Peyer's patch (tissue), 4 donors: ENCODE data around the gene RPS25. TPM values are rescaled to one million over a fixed set of nuclear protein-coding genes. Genes with fewer than 3 reads are reported as not detected.
"Not testable (repeated sequence)": the region's sequence is repeated elsewhere in the genome, so short reads cannot be mapped to it uniquely, and the experiment has no call there.

Experiments
- DNase-seq, 3 donors: peaks; one replicate each; pipeline ENCODE4 v3.0.0-alpha.2; 2017 to 2019
- H3K27ac ChIP-seq, 4 donors: fragments of 200-600 bp; sonication (generic); one replicate each; pipeline ENCODE4 v1.5.1; 2016 to 2019
- H3K27me3 ChIP-seq, 2 donors: fragments of 200-600 bp; sonication (generic); one replicate each; pipeline ENCODE4 v1.5.1; 2019
- H3K36me3 ChIP-seq, 3 donors: fragments of 200-600 bp; sonication (generic); one replicate each; pipeline ENCODE4 v1.5.1; 2016 to 2019
- H3K4me1 ChIP-seq, 4 donors: fragments of 200-600 bp; sonication (generic); one replicate each; pipeline ENCODE4 v1.5.1; 2016 to 2019
- H3K4me3 ChIP-seq, 4 donors: fragments of 200-600 bp; sonication (generic); 1 replicate in 3 of 4; 2 replicates in 1 of 4; pipeline ENCODE4 v1.5.1; 2016 to 2019; ENCODE audit warnings: mild to moderate bottlenecking in 1 of 4
- H3K9me3 ChIP-seq, 4 donors: fragments of 200-600 bp; sonication (generic); one replicate each; pipeline ENCODE4 v1.5.1; 2016 to 2019; ENCODE audit warnings: mild to moderate bottlenecking in 1 of 4
- POLR2A ChIP-seq, 2 donors: fragments of 450-650 bp; IDR thresholded peaks; one replicate each; pipeline ENCODE4 v1.5.1; 2017; ENCODE audit warnings: antibody characterized with exemption in 2 of 2, mild to moderate bottlenecking in 2 of 2, moderate library complexity in 2 of 2
- total RNA-seq, 4 donors: library from RNA; depleted of rRNA; stranded (reverse); fragments of >200 nt; gene quantifications; one replicate each; pipeline ENCODE4 v1.1.0, GENCODE V29; 2016
- TF ChIP-seq, protein P1 (sequence below), 6 experiments: fragments of 450-650 bp in 4 of 6; fragments of 200-600 bp in 2 of 6; sonication (generic) in 1 of 6; IDR thresholded peaks; one replicate each; pipeline ENCODE4 v1.5.1; 2017 to 2019; ENCODE audit warnings: antibody characterized with exemption in 6 of 6, mild to moderate bottlenecking in 3 of 6, moderate library complexity in 1 of 6

RPS25 gene
- total RNA-seq, 4 donors from 2014 or later, result 369 to 1,310 (median 750) TPM

DNA sequence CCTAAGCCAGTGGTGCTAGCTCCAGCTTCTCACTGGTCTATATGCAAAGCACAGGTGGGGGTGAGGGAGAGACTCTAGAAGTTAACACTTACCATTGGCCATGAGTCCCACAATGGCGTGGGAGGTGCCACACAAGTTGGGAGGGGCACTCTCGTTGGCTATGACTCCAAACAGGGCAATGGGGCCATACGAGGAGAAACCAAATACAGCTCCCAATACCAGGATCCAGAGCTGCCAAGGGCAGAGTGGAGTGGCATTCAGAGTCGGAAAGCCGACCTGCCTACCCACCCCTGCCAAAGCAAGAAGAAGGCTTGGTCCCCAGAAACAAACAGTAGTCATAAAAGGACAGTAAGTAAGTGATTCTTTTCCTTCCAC is 6.9 kb upstream of the RPS25 start:
- no peak for TF ChIP-seq POLR2A (IDR thresholded peaks at IDR 0.05)
- TF ChIP-seq, protein P1, sequence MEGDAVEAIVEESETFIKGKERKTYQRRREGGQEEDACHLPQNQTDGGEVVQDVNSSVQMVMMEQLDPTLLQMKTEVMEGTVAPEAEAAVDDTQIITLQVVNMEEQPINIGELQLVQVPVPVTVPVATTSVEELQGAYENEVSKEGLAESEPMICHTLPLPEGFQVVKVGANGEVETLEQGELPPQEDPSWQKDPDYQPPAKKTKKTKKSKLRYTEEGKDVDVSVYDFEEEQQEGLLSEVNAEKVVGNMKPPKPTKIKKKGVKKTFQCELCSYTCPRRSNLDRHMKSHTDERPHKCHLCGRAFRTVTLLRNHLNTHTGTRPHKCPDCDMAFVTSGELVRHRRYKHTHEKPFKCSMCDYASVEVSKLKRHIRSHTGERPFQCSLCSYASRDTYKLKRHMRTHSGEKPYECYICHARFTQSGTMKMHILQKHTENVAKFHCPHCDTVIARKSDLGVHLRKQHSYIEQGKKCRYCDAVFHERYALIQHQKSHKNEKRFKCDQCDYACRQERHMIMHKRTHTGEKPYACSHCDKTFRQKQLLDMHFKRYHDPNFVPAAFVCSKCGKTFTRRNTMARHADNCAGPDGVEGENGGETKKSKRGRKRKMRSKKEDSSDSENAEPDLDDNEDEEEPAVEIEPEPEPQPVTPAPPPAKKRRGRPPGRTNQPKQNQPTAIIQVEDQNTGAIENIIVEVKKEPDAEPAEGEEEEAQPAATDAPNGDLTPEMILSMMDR (IDR thresholded peaks at IDR 0.05), result no peak
- peaks cover 0 to 75% (median 9%) of the 10 kb centered on the region in 4 donors for H3K4me1 ChIP-seq
- no peaks in the 10 kb centered on the region for H3K9me3 ChIP-seq
- no peak for DNase-seq
- peak overlapping the region in 2 of 4 donors; percentile 75 to 81 for H3K4me3 ChIP-seq
- H3K36me3 ChIP-seq, result peaks cover 0 to 50% (median 0%) of the 10 kb centered on the region in 3 donors
- H3K27me3 ChIP-seq, result no peaks in the 10 kb centered on the region
- H3K27ac ChIP-seq, result peak overlapping the region in 2 of 4 donors; percentile 76 to 88

DNA sequence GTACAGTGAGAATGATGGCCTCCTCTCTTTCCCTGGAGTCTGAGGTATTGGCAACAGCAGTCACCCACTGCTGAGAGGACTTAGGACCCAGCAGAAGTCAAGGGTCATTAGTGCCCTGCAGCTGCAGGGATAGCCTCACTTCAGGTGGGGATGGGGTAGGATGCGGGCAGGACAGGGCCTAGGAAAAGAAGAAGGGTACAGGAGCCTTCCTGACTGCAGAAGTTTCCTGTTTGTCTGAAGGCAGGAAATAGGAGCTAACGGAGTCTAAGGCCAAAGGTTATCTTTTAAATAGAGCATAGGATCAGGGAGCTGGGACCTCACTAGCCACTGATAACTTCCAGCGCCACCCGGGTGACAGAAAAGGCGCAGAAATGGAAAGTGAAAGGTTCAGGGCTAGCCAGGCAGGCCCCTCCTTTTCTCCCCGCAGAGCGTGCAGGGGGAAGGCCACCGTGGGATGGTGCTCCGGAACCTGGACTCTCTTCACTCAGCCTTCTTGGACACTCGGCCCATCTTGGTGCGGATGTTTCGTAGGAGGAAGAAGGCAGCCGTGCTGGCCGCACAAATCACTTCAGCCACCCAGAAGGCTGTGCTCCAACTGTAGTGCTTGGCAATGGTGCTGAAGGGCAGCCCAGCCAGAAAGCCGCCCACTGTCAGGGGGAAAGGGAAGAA is 6.4 kb upstream of the RPS25 start:
- Histone ChIP-seq H3K36me3 (peaks cover 0 to 50% (median 0%) of the 10 kb centered on the region in 3 donors), H3K27me3 (no peaks in the 10 kb centered on the region), H3K4me1 (peaks cover 0 to 77% (median 12%) of the 10 kb centered on the region in 4 donors), H3K4me3 (peak overlapping the region in 2 of 4 donors; percentile 75 to 81), H3K9me3 (no peaks in the 10 kb centered on the region), H3K27ac (peak overlapping the region in 2 of 4 donors; percentile 76 to 88)
- DNase-seq, result no peak
- TF ChIP-seq, protein P1 (IDR thresholded peaks at IDR 0.05), result no peak
- no peak for TF ChIP-seq POLR2A (IDR thresholded peaks at IDR 0.05)

DNA sequence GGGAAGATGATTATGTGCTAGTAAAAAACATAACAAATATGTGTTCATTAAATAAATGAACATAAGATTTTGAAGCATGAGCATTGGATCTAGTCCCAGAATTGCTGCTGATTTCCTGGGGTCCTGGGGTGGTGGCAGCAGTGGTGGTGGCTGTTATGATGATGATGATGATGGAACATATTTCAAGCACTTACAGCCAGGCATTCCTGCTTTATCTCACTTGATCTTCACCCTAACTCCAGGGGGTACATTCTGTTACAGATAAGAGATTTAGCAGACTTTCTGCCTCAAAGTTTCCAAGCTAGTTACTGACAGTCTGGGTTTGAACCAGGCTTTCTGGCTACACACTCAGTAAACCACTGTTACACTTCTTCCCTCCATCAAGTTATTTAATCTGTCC is 5.6 kb upstream of the RPS25 start:
- H3K4me3 ChIP-seq, result no peak overlapping the region
- peaks cover 0 to 75% (median 14%) of the 10 kb centered on the region in 4 donors for H3K4me1 ChIP-seq
- peak overlapping the region in 2 of 4 donors; percentile 76 to 88 for H3K27ac ChIP-seq
- DNase-seq, result no peak
- peaks cover 0 to 50% (median 0%) of the 10 kb centered on the region in 3 donors for H3K36me3 ChIP-seq
- no peaks in the 10 kb centered on the region for H3K9me3 ChIP-seq
- H3K27me3 ChIP-seq, result no peaks in the 10 kb centered on the region
- TF ChIP-seq, protein P1 (IDR thresholded peaks at IDR 0.05), result no peak
- TF ChIP-seq POLR2A (IDR thresholded peaks at IDR 0.05), result no peak

DNA sequence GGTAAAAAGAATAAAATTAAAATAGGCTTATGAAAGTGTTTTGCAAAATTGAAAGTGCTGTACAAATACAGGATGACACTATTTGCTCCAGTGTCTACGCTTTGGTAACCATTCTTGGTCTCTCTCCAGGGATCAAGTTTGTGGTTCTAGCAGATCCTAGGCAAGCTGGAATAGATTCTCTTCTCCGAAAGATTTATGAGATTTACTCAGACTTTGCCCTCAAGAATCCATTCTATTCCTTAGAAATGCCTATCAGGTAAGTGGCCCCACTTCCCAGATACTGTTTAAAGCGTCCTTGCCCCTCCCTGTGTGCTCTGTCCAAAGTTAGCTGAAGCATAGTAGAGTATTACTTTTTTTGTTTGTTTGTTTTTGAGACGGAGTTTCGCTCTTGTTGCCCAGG is 3.5 kb upstream of the RPS25 start:
- Histone ChIP-seq H3K36me3 (peaks cover 0 to 47% (median 0%) of the 10 kb centered on the region in 3 donors), H3K27me3 (no peaks in the 10 kb centered on the region), H3K9me3 (no peaks in the 10 kb centered on the region), H3K27ac (peak overlapping the region in 2 of 4 donors; percentile 46 to 77), H3K4me3 (no peak overlapping the region), H3K4me1 (peaks cover 0 to 75% (median 17%) of the 10 kb centered on the region in 4 donors)
- no peak for TF ChIP-seq POLR2A (IDR thresholded peaks at IDR 0.05)
- TF ChIP-seq, protein P1 (IDR thresholded peaks at IDR 0.05), result no peak
- DNase-seq, result no peak

DNA sequence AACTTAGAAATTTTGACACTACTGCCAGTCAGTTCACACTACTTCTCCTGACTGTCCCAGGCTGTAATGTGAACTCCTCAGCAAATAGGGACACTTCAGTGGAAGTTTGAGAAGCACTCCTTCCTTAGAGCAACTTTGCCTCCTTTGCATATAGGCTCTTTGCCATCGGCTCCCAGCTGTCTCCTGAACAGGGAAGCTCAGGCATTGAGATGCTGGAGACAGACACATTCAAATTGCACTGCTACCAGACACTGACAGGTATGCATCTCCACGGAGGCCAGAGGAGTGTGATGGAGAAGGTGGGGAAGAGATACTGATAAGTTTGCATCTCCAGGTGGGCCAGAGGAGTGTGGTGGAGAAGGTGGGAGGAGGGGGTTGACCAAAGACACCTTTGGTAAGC is 1.9 kb upstream of the RPS25 start:
- Histone ChIP-seq H3K4me3 (peak overlapping the region in 2 of 4 donors; percentile 87 to 95), H3K4me1 (peaks cover 0 to 73% (median 18%) of the 10 kb centered on the region in 4 donors), H3K36me3 (peaks cover 0 to 50% (median 4%) of the 10 kb centered on the region in 3 donors), H3K9me3 (no peaks in the 10 kb centered on the region), H3K27ac (peak overlapping the region in 2 of 4 donors; percentile 97 to 99), H3K27me3 (no peaks in the 10 kb centered on the region)
- DNase-seq, result no peak
- TF ChIP-seq, protein P1 (IDR thresholded peaks at IDR 0.05), result no peak
- TF ChIP-seq POLR2A (IDR thresholded peaks at IDR 0.05), result no peak

DNA sequence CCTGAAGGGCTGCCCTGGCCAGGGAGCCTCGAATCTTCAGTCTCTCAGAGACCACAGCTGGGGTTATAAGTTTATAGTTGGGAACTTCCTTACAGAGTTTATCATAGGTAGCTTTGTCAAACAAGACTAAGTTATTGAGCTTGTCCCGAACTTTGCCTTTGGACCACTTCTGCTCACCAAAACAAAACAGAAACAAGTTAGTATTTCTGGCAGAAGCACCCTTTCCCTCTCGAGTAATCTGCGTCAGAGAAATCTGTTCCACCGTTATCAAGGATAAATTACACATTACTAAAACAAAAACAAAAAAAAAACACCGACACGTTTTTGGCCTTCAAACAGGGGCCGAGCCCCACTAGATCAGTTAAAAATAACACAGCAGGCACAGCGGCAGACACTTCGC is 766 bp downstream of the RPS25 start:
- H3K4me3 ChIP-seq, result peak overlapping the region; percentile 66 to 95 (median 80)
- peaks cover 0 to 52% (median 18%) of the 10 kb centered on the region in 4 donors for H3K4me1 ChIP-seq
- peak overlapping the region; percentile 89 to 99 (median 97) for H3K27ac ChIP-seq
- H3K9me3 ChIP-seq, DNase-seq, H3K27me3 ChIP-seq: not testable (repeated sequence)
- peaks cover 0 to 48% (median 7%) of the 10 kb centered on the region in 3 donors for H3K36me3 ChIP-seq
